GM20000 (cell line): ENCODE data around the gene MAPK8.

ENCODE experiments used
- DNase-seq: peaks from one replicate; pipeline ENCODE4 v3.0.0; 2012; ENCODE audit warnings: low spot score
- TF ChIP-seq, protein P1 (sequence below): IDR thresholded peaks from 2 replicates; pipeline ENCODE4 v1.5.1; 2012; ENCODE audit warnings: mild to moderate bottlenecking, control low read depth; ENCODE audit errors: extremely low read depth, missing control alignments

Gene MAPK8

GRCh38 chr10:48366261-48366660, 59.8 kb downstream of the MAPK8 start:
- TF ChIP-seq, protein P1, sequence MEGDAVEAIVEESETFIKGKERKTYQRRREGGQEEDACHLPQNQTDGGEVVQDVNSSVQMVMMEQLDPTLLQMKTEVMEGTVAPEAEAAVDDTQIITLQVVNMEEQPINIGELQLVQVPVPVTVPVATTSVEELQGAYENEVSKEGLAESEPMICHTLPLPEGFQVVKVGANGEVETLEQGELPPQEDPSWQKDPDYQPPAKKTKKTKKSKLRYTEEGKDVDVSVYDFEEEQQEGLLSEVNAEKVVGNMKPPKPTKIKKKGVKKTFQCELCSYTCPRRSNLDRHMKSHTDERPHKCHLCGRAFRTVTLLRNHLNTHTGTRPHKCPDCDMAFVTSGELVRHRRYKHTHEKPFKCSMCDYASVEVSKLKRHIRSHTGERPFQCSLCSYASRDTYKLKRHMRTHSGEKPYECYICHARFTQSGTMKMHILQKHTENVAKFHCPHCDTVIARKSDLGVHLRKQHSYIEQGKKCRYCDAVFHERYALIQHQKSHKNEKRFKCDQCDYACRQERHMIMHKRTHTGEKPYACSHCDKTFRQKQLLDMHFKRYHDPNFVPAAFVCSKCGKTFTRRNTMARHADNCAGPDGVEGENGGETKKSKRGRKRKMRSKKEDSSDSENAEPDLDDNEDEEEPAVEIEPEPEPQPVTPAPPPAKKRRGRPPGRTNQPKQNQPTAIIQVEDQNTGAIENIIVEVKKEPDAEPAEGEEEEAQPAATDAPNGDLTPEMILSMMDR = no peak
- no peak for DNase-seq

DNA sequence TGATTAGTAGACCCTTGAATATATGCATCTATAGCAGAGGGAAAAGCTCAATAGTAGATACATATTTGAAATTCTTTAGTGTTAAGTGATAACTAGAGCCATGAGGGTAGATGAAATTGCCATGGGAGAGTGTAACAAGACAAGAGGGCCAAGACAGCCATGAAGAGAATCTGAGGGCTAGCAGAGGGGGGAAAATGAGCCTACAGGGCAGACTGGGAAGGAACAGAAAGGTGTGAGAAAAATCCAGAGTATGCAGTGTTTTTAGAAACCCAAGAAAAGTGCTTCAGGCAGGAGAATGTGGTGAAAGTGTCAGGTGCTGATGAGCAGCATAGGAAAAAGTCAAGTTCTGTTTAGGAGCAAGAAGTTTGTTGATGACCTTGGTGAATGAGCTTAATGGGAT, 63.0 kb downstream of the MAPK8 start:
- TF ChIP-seq, protein P1 = no peak
- no peak for DNase-seq

GRCh38 chr10:48377751-48378530, 71.5 kb downstream of the MAPK8 start:
- no peak for DNase-seq
- TF ChIP-seq, protein P1 = no peak

DNA sequence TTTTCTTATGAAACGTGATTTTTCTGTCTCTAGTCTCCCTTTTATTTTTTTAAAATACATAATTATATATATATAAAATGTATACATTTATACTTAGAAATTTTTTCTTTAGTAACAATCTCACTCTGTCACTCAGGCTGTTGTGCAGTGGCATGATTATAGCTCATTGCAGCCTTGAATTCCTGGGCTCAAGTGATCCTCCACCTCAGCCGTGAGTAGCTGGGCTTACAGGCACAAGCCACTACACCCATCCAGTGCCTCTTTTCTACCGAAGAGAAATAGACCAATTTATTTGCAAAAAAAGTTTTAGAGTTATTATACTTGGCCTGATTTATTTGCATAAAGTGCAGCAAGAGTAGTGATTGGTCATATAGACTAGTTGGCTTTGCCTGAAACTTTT, 72.2 kb downstream of the MAPK8 start:
- no peak for DNase-seq
- TF ChIP-seq, protein P1 = no peak

DNA sequence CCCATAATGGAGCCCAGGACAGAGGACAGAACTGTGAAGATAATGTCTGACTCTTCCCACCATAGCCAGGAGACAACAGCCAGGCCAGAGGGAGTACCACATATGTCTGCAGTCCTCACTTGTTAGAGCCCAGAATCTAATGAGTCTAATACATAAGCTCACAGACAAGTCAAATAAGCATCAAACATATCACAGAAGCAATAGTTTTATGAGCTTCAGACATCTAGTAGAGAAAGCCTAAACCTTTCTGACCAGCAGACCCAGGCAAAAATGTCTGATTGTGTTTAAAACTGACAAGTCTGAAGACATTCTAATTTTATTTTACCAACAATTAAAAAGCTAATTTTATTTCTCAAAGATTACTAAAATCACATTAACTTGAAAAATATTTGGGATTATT, 75.5 kb downstream of the MAPK8 start:
- TF ChIP-seq, protein P1 = no peak

DNA sequence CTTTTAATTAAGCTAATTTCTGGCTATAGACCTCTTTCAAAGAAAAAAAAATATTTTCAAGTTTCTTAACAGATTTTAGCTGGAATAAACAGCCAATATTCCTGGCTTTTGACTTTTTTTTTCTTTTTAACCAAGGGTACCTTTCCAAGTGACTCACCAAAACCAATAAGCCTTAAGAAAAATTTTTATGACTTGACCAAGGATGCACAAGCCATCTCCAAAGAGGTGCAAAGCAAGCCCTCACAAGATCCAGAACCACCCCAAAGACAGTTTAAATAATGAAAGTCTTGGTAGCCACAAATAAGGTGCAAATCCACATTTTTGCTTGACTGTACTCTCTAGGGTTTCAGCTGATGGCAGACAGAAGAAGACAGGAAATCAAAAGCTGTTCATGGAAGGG, 76.5 kb downstream of the MAPK8 start:
- no peak for DNase-seq
- TF ChIP-seq, protein P1 = no peak

More for the DNA sequence above, 75.5 kb downstream of the MAPK8 start:
- DNase-seq = no peak

GRCh38 chr10:48383393-48383792, 76.9 kb downstream of the MAPK8 start:
- no peak for DNase-seq
- TF ChIP-seq, protein P1 = no peak
